ENCODE data around the gene CFAP53. TPM values are rescaled to one million over a fixed set of nuclear protein-coding genes. Genes with fewer than 3 reads are reported as not detected.

CFAP53 gene
- total and polyA plus RNA-seq, 11 donors, result 0.10 to 0.62 (median 0.15) TPM; not detected in 6

DNA sequence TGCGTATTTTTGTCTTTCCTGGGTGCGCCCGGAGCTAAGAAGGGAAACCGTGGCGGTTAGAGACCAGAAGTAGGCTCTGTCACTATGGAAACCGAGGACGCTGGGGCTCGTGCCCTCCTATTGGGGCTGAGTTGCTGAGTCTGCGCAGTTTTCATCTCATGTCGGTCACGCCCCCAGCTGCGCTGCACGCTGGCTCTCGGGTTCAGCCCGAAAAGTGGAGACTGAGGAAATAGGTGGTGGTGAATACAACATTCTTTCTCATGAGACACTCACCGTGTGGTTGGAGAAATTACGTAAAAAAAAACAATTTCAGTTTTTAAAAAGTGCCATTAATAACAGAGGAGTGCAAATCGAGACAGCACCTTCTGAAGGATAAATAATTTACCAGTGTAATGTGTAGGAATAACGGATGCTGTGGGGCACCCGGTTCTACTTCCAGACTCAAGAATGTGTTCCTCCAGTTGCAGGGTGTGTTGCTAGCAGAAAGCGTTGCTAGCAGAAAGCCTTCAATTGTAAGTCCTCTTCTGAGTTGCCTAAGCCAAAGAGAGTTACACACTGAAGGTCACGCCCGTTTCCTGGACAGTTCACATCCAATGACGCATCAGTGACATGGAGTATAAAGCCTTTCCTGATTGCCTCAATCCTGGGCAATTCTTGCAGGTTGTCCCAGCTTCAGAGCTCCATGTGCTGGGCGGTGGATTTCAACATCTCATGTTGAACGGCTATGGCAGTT, 41.6 kb upstream of the CFAP53 start:
- H3K36me3 ChIP-seq, result no peaks in the 10 kb centered on the region
- no peak for TF ChIP-seq POLR2A (IDR thresholded peaks at IDR 0.05)
- TF ChIP-seq, protein P1, sequence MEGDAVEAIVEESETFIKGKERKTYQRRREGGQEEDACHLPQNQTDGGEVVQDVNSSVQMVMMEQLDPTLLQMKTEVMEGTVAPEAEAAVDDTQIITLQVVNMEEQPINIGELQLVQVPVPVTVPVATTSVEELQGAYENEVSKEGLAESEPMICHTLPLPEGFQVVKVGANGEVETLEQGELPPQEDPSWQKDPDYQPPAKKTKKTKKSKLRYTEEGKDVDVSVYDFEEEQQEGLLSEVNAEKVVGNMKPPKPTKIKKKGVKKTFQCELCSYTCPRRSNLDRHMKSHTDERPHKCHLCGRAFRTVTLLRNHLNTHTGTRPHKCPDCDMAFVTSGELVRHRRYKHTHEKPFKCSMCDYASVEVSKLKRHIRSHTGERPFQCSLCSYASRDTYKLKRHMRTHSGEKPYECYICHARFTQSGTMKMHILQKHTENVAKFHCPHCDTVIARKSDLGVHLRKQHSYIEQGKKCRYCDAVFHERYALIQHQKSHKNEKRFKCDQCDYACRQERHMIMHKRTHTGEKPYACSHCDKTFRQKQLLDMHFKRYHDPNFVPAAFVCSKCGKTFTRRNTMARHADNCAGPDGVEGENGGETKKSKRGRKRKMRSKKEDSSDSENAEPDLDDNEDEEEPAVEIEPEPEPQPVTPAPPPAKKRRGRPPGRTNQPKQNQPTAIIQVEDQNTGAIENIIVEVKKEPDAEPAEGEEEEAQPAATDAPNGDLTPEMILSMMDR (IDR thresholded peaks at IDR 0.05), result no peak
- peaks cover 0 to 20% (median 0%) of the 10 kb centered on the region in 9 donors for H3K27me3 ChIP-seq
- H3K27ac ChIP-seq, result peak overlapping the region in 2 of 12 donors; percentile 15 to 77
- ATAC-seq (peak; percentile 97 to 99 (median 98)), DNase-seq (peak; percentile 90 to 95 (median 92))
- WGBS, 4 donors, result 6 to 10% (median 9%) methylated on average over 26 of the region's 26 CpGs
- H3K4me1 ChIP-seq, result peaks cover 0 to 18% (median 8%) of the 10 kb centered on the region in 12 donors
- intact Hi-C loops (cut with DNase I), result no loop called here
- peaks cover 0 to 6% (median 0%) of the 10 kb centered on the region in 12 donors for H3K9me3 ChIP-seq
- H3K4me3 ChIP-seq, result peak overlapping the region; percentile 0 to 61 (median 50)

DNA sequence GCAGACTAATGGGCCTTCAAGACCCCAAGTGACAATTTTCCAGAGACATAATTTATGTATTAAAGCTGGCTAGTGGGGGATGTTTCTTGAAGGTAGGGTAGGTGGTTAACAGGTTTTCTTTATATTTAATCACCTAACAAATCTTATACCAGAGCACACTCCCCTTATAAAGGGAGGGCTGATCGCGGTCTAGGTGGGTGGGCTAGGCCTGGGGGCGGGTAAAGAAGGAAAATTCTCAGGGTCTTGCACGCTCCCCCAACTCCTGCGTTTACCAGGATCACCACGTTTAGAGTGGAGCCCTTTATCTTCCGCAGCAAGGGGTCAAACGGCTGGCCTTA, 41.1 kb upstream of the CFAP53 start:
- DNase-seq, result no peak
- intact Hi-C loops (cut with DNase I), result no loop called here
- Histone ChIP-seq H3K9me3 (peaks cover 0 to 6% (median 0%) of the 10 kb centered on the region in 12 donors), H3K27me3 (peaks cover 0 to 24% (median 0%) of the 10 kb centered on the region in 9 donors), H3K27ac (peak overlapping the region in 2 of 12 donors; percentile 15 to 77), H3K4me1 (peaks cover 0 to 18% (median 8%) of the 10 kb centered on the region in 12 donors), H3K4me3 (peak overlapping the region; percentile 0 to 61 (median 50)), H3K36me3 (no peaks in the 10 kb centered on the region)
- ATAC-seq, result no peak
- no peak for TF ChIP-seq POLR2A (IDR thresholded peaks at IDR 0.05)
- TF ChIP-seq, protein P1 (IDR thresholded peaks at IDR 0.05), result no peak
- 1 to 10% (median 5%) methylated on average over 8 of the region's 8 CpGs for WGBS, 4 donors

DNA sequence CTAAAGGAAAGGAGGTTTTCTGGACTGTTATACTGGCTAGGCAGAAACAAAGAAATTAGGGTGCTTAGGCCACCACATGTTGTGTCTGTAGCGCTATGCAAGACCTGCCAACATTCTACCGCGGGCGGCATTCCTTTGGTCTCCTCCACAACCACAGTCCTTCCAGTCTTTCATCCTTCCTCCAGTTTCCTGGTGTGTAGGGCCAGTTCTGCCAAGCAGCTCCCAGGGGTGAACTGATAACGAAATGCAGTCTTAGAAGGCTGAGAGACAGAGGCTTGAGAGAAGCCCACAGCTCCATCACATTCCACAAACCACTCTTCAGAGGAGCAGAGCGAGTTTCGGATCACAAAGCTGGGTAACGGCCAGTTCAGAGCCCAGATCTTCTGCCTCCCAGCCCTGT, 40.6 kb upstream of the CFAP53 start:
- Histone ChIP-seq H3K4me1 (peaks cover 0 to 18% (median 8%) of the 10 kb centered on the region in 12 donors), H3K36me3 (no peaks in the 10 kb centered on the region), H3K9me3 (peaks cover 0 to 6% (median 0%) of the 10 kb centered on the region in 12 donors), H3K4me3 (peak overlapping the region in 8 of 12 donors; percentile 41 to 61 (median 54)), H3K27me3 (peaks cover 0 to 28% (median 0%) of the 10 kb centered on the region in 9 donors), H3K27ac (no peak overlapping the region)
- no peak for DNase-seq
- 39 to 46% (median 41%) methylated on average over 5 to 8 of the region's 8 CpGs for WGBS, 4 donors
- TF ChIP-seq POLR2A (IDR thresholded peaks at IDR 0.05), result no peak
- TF ChIP-seq, protein P1 (IDR thresholded peaks at IDR 0.05), result no peak
- ATAC-seq, result no peak
- intact Hi-C loops (cut with DNase I), result no loop called here

DNA sequence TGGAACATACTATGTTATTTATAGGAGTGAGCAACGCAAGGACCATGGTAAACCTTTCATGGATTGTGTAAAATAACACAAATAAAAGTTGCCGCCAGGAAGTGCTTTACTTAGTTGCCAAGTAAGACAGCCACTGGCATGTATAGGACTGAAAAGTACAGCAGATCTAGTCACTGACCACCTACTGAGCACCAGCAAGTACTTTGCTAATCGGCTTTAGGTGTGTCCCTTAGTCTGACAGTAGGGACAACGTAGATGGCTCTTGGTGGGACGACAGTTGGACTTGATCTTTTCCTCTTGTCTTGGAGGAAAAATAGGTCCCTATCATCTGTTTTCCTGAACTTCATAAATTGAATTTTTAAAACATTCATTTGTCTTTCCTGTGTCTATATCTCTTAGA, 34.8 kb upstream of the CFAP53 start:
- 50 to 72% (median 64%) methylated on average over 5 of the region's 5 CpGs for WGBS, 4 donors
- intact Hi-C loops (cut with DNase I), result loop anchor here in 1 of 10 donors (5.0 kb wide), 1 partner anchor 61 kb away; no protein-coding TSS in a partner anchor
- Histone ChIP-seq H3K4me3 (no peak overlapping the region), H3K36me3 (no peaks in the 10 kb centered on the region), H3K27me3 (peaks cover 3 to 61% (median 10%) of the 10 kb centered on the region in 9 donors), H3K4me1 (peaks cover 0 to 14% (median 5%) of the 10 kb centered on the region in 12 donors), H3K27ac (no peak overlapping the region), H3K9me3 (peaks cover 0 to 6% (median 0%) of the 10 kb centered on the region in 12 donors)
- no peak for TF ChIP-seq POLR2A (IDR thresholded peaks at IDR 0.05)
- TF ChIP-seq, protein P1 (IDR thresholded peaks at IDR 0.05), result no peak
- DNase-seq (no peak), ATAC-seq (no peak)

Measured in heart left ventricle (tissue), 16 donors.